ENCODE data around the gene MMADHC.

Gene MMADHC

DNA sequence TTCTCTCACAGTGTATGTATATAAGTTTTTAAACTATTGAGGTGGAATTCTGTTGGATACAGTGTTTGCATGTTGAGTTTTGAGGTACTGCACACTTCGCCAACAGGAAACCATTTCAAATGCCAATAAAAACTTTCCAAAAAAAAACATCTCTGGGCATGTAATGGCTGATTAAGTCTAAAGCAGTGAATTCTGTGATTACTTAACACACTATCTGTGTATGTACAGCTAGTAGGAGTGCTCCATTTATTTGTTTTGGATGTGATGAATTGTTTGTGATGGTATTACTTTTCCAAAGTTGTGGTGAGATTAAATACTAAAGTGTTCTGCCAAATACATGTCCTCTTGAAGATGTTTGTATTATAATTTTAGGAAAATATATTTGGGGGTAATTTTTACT lies 31.1 kb downstream of the MMADHC start:
- DNase-seq (ENCODE audit: low spot score), result no peak

DNA sequence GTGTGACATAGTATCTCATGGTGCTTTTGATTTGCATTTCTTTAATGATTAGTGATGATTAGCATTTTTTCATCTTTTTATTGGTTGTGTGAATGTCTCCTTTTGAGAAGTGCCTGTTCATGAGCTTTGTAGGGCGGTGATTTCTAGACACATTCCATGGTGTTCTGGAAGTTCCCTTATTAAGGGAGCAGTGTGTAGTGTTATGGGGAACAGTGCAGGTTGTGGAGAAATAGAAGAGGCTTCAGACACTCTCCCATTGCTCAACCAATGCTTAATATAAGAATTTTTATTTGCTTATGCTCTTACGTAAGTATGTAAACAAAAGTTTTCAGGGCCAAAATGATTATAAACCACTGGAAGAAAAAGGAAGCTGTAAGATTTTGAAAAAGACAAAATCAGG lies 34.7 kb downstream of the MMADHC start:
- no peak for DNase-seq (ENCODE audit: low spot score)

DNA sequence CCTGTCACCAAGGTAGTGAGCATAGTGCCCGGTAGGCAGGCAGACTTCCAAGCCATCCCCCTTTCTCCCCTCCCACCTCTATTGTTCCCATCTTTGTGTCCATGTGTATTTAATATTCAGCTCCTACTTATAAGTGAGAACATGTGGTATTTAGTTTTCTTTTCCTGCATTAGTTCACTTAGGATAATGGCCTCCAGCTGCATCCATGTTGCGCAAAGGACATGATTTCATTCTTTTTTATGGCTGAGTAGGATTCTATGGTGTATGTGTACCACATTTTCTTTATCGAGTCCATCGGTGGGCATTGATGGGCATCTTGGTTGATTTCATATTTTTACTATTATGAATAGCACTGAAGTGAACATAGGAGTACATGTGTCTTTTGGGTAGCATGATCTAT lies 35.3 kb downstream of the MMADHC start:
- no peak for DNase-seq (ENCODE audit: low spot score)

DNA sequence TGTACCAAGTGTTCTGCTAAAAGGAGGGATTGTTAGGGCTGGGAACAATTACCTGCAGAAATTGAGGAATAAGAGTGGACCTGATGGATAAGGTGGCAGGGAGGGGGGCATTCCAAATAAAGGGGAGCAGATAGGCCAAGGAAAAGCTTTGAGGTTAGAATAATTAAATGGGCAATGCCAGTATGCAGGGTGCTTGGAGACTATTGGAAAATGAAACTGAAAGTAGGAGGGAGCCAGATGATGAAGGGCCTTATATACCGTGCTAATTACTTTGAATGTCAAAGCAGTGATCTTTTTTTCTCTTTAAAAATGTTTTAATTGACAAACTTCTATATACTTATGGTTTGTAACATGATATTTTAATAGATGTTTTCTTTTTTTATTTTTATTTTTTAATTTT lies 42.9 kb downstream of the MMADHC start:
- peak; percentile 5 for DNase-seq (ENCODE audit: low spot score)

DNA sequence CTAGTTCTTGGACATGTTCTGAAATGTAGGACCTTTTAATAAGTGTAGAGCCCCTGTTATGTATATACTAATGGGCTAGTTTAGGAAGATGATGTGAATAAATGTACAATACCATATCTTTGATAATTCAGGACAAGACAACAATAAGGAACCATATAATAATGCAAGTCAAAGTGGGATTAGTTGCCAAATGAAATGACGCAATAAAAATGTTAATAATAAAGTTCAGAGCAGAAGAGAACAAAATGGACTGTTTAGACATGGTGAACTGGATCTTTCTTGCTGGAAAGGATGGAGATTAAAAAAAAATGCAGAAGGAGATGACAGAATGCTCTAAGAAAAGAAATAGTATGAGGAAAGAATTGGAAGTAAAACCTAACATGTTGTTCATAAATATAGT lies 43.7 kb downstream of the MMADHC start:
- no peak for DNase-seq (ENCODE audit: low spot score)

DNA sequence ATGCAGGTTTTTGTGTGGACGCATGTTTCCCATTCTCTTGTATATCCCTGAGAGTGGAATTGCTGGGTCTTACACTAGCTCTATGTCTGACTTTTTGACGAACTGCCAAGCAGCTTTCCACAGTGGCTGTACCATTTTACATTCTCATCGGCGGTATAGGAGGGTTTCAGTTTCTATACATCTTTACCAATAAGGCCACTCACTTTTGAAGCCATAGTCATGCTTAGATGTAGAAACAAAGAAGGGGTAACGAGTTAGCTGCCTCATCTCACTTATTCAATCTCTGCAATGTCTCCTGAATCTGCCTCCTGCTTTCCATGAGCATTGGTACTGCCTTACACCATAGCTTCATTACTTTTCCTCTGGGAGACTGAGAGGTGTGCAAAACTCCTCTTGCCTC lies 47.4 kb downstream of the MMADHC start:
- DNase-seq (ENCODE audit: low spot score), result no peak

DNA sequence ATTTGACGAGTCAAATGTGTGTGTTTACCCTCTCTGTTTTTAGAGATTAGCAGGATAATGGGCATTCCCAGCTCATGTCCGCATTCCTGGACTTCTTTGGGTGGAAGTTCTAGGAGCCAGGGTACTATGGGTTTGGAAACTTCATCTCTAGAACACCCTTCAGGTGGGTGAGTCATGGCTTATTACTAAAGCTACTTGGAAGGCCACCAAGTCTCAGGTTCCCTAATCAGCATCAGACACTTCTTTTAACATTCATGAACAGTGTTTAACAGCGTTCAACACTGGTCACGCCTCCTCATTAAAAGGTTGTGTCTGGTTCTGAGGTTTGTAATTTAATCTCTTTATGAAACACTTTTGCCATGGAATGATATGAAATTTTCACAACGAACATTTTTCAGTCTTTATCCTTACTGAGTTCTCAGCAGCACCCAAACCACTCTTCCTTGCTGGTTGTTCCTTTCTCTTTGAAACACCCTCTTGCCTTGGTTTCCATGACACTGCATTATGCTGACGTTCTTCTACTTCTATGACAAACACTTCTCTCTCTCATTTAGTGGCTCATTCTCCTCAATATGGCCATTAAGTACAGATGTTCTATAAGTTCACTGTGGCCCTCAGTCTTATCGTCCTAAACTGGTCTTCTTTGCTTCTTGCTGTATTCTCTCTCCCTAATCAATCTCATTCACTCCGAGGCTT lies 49.3 kb downstream of the MMADHC start:
- no peak for DNase-seq (ENCODE audit: low spot score)

DNA sequence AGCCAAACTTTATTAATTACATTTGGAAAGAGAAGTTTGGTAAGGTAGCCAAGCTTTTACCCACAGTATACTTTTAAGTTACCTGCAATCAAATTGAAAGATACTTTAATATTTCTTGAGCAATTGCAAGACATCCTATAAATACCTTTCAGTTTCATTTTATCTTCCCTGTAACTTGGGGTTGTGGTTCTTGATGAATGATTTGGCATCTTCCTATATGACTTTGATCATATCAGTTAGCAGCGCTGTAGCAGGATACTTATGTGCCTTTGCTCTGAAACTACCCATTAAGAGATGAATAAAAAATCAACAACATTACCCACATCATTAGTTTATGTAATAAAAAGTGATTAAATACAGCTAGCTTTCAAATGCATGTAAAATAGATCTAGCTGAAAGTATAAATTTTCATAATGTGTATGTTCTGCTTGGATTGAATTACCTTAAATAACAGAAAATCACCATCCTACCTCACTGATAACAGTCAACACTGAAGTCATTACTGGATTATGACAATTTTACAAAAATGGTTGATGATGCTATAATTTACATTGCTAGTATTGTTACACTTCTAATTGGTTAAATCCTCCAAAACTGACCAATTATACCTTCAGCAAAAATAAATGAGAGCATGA lies 50.4 kb downstream of the MMADHC start:
- no peak for DNase-seq (ENCODE audit: low spot score)

DNA sequence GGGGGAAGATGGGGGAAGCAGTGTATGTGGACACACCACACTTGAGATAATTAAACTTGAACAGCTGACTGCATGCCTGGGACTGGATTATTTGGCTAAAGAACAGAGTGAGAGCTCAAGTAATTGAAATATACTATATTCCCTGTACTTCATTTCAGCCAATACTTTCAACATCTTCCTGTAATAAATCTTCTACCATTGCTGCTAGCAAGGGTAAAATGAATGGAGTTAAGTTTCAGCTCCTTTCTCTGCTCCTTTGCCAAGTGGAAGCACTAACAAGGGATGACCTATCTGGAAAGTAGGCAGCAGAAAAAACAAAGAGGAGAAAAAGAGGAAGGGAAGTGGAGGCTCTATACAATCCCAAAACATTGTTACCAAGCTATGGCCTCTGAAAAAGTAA lies 50.9 kb downstream of the MMADHC start:
- DNase-seq (ENCODE audit: low spot score), result no peak

DNA sequence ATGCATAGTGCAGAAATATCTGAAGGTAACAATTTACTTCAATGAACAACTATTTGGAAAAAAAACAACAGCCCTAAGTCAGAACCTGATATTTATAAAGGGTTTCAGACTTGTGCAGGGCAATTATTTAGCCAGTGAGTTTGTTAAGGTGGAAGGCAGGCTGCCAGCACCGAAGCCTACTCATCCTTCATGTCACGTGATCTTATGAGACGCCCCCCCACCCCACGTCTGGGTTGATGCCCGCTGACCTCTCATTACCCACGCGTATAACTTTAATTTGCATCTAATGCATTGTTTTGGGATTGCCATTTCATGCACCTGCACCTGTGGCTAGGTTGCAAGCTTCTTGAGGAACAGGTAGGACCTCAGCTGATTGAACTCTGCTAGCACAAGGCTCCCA lies 52.9 kb downstream of the MMADHC start:
- no peak for DNase-seq (ENCODE audit: low spot score)

DNA sequence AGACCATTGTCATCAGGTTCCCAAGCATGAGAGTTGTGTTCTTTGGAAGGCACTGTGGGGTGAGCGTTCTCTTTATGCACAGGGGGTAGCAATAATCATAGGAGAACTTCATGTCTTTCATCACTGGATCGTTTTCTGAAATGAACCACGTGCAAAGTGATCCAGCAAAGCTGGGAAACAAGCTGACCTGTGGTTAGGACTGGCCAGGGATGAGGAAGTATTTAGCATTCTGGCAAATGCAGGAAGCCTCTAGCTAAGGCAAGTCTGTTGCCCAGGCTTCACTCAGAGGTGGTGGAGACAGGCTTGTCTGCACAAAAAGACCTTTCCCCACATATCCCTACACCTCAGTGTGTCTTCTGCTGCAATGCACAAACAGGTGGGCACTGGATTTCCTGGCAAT lies 58.6 kb downstream of the MMADHC start:
- no peak for DNase-seq (ENCODE audit: low spot score)

DNA sequence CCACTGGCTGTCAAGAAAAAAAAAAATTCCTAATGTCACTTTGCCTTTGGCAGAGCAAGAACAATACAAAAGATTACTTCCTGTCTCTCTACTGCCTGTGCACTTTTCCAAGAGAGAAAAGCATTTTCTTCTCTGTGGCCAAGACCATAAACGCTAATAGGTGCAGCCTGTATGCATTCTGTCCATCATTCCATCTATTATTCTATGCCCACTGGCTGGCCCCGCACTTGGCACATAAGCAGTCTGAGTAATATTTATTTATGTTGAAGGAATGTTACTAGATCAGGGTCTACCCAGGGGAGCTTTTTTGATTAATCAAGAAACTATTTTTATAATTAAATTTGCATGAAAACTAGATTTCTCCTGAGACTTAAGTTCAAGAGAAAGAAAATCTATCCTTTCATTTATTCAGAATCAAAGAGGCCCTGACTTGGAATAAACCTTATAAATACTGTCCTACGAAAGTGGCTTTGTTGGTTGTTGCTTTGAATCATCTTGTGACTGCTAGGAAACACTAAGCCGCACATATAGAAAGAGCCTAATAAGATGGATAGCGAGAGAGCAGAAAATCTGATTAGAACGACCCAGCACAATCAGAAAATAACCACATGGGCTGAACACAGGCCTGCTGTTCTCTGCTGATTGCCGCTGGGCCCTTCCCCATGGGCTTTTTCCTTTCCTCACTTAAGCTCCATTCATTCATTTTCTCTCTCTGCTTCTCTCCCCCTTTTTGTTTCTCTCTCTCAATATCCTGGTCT lies 59.4 kb downstream of the MMADHC start:
- DNase-seq (ENCODE audit: low spot score), result no peak

DNA sequence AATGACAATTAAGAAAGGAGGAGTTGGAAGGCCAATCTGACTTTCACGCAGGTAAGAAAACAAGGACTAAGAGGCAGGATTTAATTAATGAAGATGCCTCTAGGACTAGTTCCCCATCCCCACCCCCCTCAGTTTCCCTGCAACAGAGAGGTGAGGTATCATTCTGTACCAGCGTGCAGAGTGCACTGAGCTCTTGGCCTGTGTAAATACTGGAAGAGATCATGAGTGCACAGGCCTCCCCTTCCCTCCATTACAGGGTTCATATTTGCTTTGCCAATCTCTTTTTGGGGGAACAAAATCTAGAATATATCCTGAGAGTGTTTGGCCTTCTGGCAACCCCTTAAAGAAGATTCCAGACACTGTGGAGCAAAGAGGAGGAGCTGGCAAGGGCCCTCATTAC lies 60.9 kb downstream of the MMADHC start:
- no peak for DNase-seq (ENCODE audit: low spot score)

DNA sequence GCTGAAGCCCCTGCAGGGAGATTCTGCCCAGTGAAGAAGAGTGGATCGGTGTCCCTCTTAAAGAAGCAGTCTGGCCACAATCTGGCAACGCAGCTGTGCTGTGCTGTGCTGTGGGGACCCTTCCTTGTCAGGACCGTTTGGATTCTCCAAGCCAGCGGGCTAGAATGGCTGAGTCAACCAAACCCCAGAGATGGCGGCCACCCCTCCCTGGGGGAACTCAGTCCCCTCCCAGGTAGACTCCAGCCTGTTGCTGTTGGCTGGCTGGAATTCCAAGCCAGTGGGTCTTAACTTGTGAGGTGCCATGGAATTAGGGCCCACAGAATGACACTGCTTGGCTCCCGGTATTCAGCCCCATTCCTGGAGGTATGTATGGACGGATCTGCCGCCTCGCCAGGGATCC lies 62.3 kb downstream of the MMADHC start:
- DNase-seq (ENCODE audit: low spot score), result no peak
